SU-DHL-6 (cell line): ENCODE data around the gene CCL22.

Source experiments
- CTCF ChIP-seq: fragments of 200-600 bp; sonication (generic); IDR thresholded peaks from one replicate; pipeline ENCODE4 v1.5.1; 2017; ENCODE audit warnings: antibody characterized with exemption, mild to moderate bottlenecking, low read length, moderate library complexity; ENCODE audit not compliant: insufficient read depth, poor library complexity, severe bottlenecking
- EZH2phosphoT487 ChIP-seq: fragments of 200-600 bp; sonication (generic), shearing (Covaris generic); conservative IDR thresholded peaks from 2 replicates; pipeline ENCODE4 v1.6.1; 2018; ENCODE audit warnings: mild to moderate bottlenecking, antibody characterized with exemption, low read length, moderate library complexity, mixed read lengths

DNA sequence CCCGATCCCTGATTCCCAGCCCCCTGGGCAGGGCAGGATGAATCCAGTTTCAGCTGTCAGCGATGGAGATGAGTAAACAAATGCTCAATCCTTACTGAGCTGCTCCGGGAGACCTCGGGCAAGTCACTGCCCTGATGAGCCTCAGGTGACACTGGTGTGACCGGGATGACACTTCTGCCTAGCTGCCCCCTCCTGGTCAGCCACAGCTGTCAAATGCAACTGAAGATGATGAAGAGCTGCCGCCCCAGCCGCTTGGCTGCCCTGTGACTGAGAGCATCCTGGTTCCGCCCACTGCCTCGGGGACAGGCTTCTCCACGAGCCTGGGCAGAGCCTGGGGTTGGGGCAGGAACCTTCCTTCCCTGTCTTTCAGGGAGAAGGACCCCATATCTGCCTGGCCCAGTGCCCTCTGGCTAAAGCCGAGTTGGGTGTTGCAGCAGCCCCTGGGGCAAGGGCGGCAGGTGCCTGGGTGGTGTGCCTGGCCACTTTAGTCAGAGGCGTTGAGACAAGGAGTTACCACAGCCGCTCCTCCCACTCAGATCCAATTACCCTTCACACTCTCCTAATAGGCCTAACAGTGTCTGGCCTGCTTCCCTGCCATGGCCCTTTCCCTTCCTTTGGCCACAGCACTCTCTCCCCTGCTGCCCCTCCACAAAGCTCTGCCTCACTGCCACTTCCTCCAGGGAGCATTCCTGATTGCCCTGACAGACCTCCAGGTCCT is 51.4 kb downstream of the CCL22 start:
- TF ChIP-seq CTCF (no peak), EZH2phosphoT487 (no peak)
